GM19025 (cell line): ENCODE data around the gene FBXO9.

ENCODE experiments used
- ATAC-seq: cut with Tn5 transposase; IDR thresholded peaks from one replicate; pipeline ENCODE4 v1.9.1; 2021; ENCODE audit warnings: mild to moderate bottlenecking, low read depth, moderate library complexity; ENCODE audit not compliant: unreplicated experiment

The FBXO9 gene

DNA sequence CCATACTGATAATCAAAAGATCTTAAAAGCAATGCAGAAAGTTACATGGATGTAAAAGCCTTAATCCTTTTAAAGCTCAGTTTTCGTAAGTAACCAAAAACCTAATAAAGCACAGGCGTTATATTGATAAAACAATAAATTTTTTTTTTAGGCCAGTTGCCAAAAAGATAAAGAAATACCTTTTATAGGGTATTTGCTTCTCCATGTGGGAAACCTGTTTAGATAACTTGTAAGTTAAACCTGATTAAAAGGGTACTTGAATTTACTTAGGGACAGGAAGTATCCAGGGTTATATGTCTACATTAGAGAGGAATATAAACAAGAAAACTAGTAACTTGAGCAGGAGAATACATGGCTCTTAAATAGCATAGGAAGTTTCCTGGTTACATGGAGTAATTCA lies 21.1 kb downstream of the FBXO9 start:
- no peak for ATAC-seq

- no peak for ATAC-seq
Observed at GRCh38 chr6:53089948-53090347, 24.7 kb downstream of the FBXO9 start.

- ATAC-seq: no peak
Observed at GRCh38 chr6:53090576-53090975, 25.4 kb downstream of the FBXO9 start.

DNA sequence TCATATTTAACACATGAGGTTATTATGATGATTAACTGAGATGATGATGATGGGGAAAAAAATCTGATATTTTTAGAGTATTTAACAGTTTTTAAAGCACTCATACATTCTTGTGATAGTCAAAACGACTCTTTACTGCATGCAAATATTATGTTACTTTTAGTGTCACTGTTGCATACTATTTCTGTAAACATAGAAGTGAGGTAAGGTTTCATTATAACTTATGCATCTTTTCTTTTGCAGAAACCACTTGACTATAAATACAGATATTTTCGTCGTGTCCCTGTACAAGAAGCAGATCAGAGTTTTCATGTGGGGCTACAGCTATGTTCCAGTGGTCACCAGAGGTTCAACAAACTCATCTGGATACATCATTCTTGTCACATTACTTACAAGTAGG lies 30.1 kb downstream of the FBXO9 start:
- no peak for ATAC-seq

- ATAC-seq: no peak
Observed at GRCh38 chr6:53095716-53096115, 30.5 kb downstream of the FBXO9 start.

- ATAC-seq: no peak
Observed at GRCh38 chr6:53100561-53100960, 35.4 kb downstream of the FBXO9 start.

- no peak for ATAC-seq
Observed at GRCh38 chr6:53101006-53101405, 35.8 kb downstream of the FBXO9 start.

- no peak for ATAC-seq
Observed at GRCh38 chr6:53103993-53104675, 38.9 kb downstream of the FBXO9 start.

- no peak for ATAC-seq
Observed at GRCh38 chr6:53104916-53105315, 39.7 kb downstream of the FBXO9 start.

GRCh38 chr6:53107091-53107490 lies 41.9 kb downstream of the FBXO9 start:
- ATAC-seq: no peak

DNA sequence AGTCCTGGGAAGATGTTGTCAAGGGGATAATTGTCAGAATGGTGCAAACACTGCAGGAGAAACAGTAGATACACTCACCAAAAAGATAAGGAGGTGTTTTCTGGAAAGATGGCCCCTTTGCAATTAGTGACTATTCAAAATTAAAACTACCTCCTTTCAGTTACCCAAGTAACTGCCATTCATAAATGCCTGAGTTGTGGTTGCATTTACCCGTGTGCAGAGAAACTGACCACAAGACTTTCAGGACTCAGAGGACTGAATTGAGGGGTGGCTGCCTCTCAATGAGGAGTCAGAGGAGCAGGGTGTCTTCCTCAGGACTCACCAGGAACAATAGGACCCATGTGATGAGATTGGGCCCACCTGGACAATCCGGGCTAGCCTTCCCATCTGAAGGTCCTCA lies 44.4 kb downstream of the FBXO9 start:
- ATAC-seq: peak; percentile 57

- no peak for ATAC-seq
Observed at GRCh38 chr6:53111865-53112264, 46.7 kb downstream of the FBXO9 start.

DNA sequence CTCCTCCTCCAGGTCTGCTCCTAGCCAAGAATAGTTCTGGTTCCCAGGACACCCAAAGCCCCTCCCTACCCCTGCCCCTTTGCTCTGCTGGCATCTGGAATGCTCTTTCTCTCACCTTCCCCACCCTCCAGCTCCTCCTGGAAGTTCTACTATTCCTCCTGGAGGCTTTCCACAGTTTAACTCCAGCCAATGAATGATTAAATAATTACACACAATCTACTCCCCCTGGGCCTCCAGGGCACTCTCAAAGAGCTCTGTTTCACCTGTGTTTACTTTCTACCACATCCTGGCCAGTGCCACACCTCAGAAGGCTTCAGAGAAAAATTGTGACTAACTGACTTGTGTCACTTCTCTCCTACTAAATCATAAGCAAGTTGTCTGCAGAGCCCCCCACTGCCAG lies 47.2 kb downstream of the FBXO9 start:
- no peak for ATAC-seq

DNA sequence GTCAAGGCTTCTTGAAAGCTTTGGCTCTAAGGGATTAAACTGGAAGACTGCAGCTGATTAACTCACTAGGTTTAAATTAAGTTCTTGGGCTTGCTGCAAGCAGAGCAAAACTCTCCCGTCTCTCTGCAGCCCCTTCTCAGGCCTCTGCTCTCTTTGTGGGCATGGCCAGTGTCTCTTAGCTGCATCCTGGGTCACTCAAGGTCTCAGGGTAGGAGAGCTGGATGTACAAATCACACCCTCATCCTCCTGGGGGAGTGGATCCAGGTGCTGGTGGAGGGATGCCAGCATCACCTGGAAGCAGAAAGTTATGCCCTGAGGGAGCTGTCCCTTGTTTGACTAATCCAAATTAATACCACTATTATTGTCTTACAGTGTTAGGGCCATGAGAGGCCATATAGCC lies 47.7 kb downstream of the FBXO9 start:
- ATAC-seq: no peak

GRCh38 chr6:53113742-53114141 lies 48.5 kb downstream of the FBXO9 start:
- ATAC-seq: no peak

DNA sequence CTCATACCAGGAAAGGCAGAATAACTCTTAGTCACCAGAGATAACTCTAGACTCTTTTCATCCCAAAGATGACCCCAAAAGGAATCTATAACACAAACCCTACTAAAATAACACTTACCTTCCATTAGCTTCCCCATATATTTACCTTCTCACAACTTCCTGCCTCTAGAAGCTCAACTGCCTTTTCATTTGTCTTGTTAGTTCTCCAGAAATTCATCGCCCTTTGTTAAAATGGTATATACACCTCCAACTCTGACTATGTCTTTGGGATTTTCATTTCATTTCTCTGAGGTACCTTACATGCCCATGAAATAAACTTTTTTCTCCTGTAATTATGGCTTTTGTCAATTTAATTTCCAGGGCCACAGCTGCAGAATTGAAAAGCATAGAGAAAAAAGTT lies 49.9 kb downstream of the FBXO9 start:
- ATAC-seq: no peak

- no peak for ATAC-seq
Observed at GRCh38 chr6:53115741-53116140, 50.5 kb downstream of the FBXO9 start.

- no peak for ATAC-seq
Observed at GRCh38 chr6:53119349-53119748, 54.1 kb downstream of the FBXO9 start.

DNA sequence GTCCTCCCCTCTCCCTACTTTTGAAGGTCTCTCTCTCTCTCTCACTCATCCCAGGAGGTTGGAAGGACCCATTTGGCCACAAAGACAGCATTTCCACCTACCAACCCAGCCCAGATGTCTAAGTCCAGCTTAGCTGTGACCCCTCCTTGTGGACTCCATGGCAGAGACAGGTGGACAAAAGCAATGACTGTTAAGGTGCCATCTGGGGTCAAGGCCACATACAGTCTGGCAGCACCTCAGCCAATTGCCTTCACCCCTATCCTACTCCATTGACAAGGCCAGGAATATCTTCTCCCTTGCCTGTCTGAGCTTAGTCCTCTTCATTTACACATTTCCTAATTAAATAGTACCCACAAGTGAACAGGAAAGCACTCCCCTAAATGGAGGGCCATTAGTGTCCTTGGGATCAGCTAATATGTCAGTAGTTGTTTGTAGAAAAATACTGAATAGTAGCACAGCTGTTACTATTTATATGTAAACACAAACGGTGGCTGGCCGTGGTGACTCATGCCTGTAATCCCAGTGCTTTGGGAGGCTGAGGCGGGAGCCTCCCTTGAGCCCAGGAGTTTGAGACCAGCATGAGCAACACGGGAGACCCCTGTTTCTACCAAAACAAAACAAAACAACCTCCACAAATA lies 54.7 kb downstream of the FBXO9 start:
- no peak for ATAC-seq

DNA sequence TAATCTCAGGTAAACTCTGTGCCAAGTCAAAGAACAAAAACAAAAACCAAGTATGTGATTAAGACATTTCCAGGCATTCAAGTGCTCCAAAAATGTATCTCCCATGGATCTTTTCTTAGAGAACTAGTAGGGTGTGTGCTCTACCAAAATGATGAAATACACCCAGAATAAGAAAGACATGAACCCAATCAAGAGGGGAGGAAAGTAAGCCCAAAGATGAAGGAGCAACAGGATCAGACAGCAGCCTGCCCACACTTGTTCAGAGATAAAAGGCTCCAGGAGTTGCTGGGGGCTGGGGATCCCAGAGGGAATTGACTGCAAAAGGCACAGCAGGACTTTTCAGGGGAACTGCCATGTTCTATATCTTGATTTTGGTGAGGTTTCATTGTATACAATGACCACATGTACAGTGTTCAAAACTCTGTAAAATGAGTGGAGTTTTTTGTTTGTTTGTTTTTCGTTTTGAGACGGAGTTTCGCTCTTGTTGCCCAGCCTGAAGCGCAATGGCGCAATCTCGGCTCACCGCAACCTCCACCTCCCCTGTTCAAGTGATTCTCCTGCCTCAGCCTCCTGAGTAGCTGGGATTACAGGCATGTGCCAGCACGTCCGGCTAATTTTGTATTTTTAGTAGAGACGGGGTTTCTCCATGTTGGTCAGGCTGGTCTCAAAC lies 59.1 kb downstream of the FBXO9 start:
- ATAC-seq: no peak

- no peak for ATAC-seq
Observed at GRCh38 chr6:53125276-53125675, 60.1 kb downstream of the FBXO9 start.

- no peak for ATAC-seq
Observed at GRCh38 chr6:53128842-53129241, 63.6 kb downstream of the FBXO9 start.
